GM21737 (cell line): ENCODE measurements around the gene RERE.

ENCODE experiments used
- ATAC-seq: cut with Tn5 transposase; IDR thresholded peaks from one replicate; pipeline ENCODE4 v1.9.1; 2021; ENCODE audit warnings: mild to moderate bottlenecking, moderate library complexity; ENCODE audit not compliant: unreplicated experiment

RERE gene

GRCh38 chr1:8374356-8374755, 443.1 kb downstream of the RERE start:
- no peak for ATAC-seq

- ATAC-seq, result no peak
These were observed 443.7 kb downstream of the RERE start for GRCh38 chr1:8373581-8374241.

- no peak for ATAC-seq
These were observed 444.3 kb downstream of the RERE start for GRCh38 chr1:8373125-8373524.

GRCh38 chr1:8371372-8371991, 446.0 kb downstream of the RERE start:
- ATAC-seq, result no peak

GRCh38 chr1:8370905-8371315, 446.5 kb downstream of the RERE start:
- no peak for ATAC-seq

- no peak for ATAC-seq
These were observed 447.2 kb downstream of the RERE start for GRCh38 chr1:8370046-8370881.

- ATAC-seq, result no peak
These were observed 448.3 kb downstream of the RERE start for GRCh38 chr1:8368956-8369639.

GRCh38 chr1:8367571-8368194, 449.8 kb downstream of the RERE start:
- ATAC-seq, result no peak

GRCh38 chr1:8365661-8366362, 451.6 kb downstream of the RERE start:
- ATAC-seq, result no peak

- no peak for ATAC-seq
These were observed 452.7 kb downstream of the RERE start for GRCh38 chr1:8364528-8365442.

GRCh38 chr1:8363767-8364301, 453.6 kb downstream of the RERE start:
- no peak for ATAC-seq

GRCh38 chr1:8363186-8363766, 454.2 kb downstream of the RERE start:
- no peak for ATAC-seq

GRCh38 chr1:8362701-8363101, 454.7 kb downstream of the RERE start:
- no peak for ATAC-seq

GRCh38 chr1:8361198-8361849, 456.1 kb downstream of the RERE start:
- no peak for ATAC-seq

GRCh38 chr1:8360493-8361197, 456.8 kb downstream of the RERE start:
- ATAC-seq, result no peak

GRCh38 chr1:8359617-8360481, 457.6 kb downstream of the RERE start:
- ATAC-seq, result no peak
